ENCODE data around the gene SULT4A1.

Gene SULT4A1

DNA sequence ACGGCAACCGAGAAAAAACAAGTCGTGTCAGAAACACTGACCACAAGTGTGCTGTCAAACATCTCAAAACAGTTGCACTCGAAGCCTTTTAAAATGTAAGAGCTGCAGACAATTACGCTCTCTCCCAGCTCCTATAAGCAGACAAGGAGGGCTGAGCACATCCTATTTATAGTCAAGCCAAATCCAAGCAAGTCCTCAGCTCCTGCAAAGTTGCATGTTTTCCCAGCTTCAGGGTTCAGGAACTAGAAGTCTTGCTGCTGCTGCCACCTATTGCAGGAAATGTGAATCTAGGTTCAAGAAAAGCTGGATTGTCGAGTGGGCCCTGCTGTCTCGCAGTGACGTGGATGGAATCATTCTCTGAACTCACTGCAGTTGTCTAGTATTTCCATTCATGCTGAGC is 65.7 kb downstream of the SULT4A1 start:
- no peak for DNase-seq

DNA sequence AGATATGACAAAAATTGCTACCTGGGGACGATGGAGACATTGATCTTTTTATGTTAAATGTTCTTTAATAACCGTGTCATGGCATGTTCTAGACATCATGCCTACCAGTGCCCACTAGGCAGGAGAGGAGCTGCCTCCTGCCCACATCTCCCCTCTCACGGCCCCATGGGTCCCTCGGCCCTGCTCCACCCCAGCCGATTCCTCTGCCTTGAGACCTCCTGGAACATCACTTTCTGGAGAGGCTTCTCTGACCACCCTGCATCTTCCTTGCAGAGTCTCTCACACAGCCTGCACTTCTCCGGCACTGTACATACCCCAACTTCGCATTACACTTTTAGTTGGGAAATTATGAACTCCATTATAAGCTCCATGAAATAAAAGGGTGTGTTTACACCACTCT is 67.0 kb downstream of the SULT4A1 start:
- no peak for DNase-seq

DNA sequence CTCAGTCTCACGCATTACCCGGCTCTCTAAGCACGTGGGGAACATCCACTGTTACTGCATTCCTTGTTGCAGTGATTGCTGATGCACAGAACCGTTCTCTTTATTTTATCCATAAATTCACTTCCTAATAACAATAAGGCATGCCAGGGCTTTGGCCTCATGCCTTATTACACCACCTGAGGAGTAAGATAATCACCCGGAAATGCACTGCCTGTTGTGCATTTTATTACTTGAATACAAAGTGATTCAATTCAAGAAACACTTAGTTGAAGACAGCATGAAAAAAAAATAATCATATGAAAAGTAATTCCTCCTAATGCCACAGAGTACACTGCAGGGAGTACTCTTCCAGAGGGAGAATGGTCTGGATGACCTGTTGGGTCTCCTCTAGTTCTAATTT is 69.4 kb downstream of the SULT4A1 start:
- DNase-seq: no peak

DNA sequence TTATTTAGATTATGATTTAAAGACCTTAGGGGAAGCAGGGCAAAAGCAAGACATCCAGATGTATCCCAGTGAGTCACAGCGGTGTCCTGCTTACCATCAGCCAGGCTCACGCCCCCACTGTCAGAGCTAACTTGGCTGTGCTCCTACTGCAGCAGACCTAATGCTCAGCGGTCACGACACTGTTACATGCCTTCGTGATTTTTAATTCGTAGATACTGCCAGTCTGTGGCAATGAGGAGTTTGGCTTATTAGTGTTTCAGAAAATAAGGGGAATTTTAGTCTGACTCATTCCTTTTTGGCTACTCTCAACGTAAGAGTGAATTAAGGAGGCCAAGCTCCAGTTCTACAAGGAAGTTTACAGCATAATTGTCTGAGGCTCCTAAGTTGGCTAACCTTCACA is 72.9 kb downstream of the SULT4A1 start:
- no peak for DNase-seq

DNA sequence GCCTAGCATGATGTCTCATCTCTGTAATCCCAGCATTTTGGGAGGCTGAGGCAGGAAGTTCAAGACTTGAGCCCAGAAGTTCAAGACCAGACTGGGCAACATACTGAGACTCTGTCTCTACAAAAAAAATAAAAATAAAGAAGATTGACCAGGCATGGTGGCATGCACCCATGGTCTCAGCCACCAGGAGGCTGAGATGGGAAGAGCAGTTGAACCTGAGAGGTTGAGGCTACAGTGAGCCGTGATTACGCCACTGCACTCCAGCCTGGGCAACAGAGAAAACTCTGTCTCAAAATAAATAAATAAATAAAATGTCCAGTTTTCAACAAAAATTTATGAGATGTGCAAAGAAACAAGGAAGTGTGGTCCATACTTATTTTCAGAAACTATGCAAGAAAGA is 78.5 kb downstream of the SULT4A1 start:
- no peak for DNase-seq

DNA sequence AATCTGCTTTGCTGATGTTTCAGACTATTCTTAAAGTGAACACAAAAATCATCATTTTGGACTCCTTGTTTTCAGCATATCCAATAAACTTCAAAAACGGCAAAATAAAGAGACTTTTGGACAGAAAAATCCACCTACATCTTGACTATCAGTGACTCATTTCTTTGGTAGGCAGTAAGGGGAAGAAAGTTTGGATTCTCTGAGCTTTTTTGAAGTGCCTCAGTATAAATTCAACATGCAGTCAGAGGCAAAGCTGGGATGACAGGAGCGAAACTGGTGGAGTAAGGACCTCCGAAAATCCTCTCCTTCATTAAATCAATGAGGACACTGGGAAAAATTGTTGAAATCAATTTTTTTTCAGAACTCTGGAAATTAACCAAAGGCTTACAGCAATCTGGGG is 79.9 kb downstream of the SULT4A1 start:
- DNase-seq: no peak

DNA sequence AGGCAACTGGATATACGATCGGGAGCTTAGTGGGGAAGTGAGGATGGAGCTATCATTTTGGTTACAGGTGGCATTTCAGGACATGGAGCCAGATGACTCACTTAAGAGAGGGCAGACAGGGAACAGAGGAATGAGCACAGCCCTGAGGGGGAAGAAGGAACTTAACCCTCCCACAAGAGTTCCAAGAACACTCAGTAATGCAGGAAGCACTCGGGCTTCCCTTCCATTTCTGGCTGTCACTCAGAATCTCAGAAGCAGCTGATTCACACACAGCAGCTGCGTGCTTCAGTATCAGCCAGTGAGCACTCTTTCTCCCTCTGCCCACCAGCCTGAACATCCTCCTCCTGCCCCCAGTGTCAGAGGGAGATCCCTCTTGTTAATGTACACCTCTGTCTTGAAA is 85.0 kb downstream of the SULT4A1 start:
- DNase-seq: no peak

DNA sequence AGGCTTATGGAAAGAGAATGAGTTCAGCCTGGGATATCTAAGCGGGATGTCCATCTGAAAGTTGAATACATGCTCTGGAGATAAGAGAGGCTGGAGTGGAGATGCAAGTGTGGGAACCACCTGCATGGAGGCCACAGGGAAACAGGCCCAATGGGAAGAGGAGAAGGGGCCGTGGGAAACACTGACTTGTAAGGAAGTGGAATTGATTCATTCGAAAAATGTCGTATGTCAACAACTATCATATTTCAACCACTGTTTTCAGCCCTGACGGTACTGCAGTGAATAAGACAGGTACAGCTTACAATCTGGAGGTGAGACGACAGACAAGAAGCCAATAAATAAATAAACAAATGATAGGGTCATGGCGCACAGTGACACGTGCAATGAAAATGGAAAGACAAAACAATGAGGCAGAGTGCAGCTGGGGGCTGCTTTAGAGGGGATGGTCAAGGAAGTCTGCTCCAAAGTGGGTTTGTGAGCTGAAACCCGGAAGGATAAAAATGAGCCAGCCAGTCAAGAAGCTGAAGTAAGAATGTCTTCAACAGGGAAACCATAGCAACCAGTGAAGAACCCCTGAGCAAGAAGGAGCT is 86.1 kb downstream of the SULT4A1 start:
- DNase-seq: no peak

Measured in activated CD4-positive, alpha-beta T cell treated with anti-CD3 and anti-CD28 coated beads, Interleukin-2, amount 50 U/mL, for 4 hours (primary cell).